GM10266 (cell line): ENCODE measurements around the gene KIF18A.

Source experiments
- DNase-seq: peaks from one replicate; pipeline ENCODE4 v3.0.0; 2012; ENCODE audit errors: extremely low spot score
- TF ChIP-seq, protein P1 (sequence below): IDR thresholded peaks from 2 replicates; pipeline ENCODE4 v1.5.1; 2012; ENCODE audit warnings: mild to moderate bottlenecking, low read depth; ENCODE audit not compliant: control insufficient read depth, insufficient read depth; ENCODE audit errors: missing control alignments

The KIF18A gene

DNA sequence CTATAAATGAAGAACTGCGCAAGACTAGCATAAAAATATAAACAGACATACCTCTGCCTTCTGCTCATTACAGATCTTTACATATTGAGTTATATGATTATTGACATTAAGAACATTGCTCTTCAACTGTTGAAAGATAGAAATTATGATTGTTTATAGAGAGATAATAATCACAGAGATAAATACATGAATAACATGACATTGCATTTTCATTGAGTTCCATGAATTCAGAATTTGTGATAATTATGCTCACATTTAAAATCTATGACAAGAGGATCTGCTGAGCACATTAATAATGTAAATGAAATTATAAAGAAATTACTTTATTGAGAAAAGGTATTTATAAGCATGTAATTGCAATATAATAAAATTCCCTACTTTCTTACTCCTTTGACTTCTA lies 24.8 kb downstream of the KIF18A start:
- TF ChIP-seq, protein P1, sequence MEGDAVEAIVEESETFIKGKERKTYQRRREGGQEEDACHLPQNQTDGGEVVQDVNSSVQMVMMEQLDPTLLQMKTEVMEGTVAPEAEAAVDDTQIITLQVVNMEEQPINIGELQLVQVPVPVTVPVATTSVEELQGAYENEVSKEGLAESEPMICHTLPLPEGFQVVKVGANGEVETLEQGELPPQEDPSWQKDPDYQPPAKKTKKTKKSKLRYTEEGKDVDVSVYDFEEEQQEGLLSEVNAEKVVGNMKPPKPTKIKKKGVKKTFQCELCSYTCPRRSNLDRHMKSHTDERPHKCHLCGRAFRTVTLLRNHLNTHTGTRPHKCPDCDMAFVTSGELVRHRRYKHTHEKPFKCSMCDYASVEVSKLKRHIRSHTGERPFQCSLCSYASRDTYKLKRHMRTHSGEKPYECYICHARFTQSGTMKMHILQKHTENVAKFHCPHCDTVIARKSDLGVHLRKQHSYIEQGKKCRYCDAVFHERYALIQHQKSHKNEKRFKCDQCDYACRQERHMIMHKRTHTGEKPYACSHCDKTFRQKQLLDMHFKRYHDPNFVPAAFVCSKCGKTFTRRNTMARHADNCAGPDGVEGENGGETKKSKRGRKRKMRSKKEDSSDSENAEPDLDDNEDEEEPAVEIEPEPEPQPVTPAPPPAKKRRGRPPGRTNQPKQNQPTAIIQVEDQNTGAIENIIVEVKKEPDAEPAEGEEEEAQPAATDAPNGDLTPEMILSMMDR = no peak
- DNase-seq = no peak

DNA sequence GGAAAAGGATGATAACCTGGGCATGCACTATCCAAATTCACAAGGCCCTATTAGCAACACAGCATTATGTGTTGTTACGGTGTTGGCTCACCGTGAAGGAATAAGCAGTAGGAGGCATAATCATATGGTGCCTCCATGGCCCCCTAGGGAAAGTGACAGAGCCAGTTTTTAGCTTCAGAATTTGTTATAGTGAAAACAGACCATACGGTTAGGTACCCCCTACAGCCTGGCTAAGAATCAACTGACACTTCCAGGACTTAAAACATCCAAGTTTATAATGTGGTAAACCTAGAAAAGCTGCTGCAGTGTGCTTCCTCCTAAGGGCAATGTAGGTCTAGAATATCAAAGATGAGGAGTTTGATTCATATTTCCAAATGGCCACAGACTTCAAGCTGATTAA lies 30.4 kb downstream of the KIF18A start:
- DNase-seq = no peak

DNA sequence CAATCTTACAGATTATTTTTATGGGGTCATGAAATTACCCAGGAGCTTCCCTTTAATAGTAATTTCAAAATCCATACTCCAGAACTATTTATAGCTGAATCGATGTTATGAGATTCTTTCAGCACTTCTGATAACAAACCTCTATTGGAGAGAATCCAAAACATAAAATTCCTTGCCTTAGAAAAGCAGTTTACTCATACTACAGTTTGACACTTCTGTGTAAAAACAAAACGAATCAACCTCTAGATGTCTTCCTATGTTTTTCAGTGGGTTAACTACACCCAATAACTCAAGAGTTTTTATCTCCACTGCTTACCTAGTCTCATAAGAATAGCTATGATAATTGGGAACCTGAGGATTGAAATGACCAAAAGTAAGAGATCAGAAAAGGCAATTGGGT lies 35.6 kb downstream of the KIF18A start:
- no peak for DNase-seq
- TF ChIP-seq, protein P1 = no peak

More for the DNA sequence above, 30.4 kb downstream of the KIF18A start:
- TF ChIP-seq, protein P1 = no peak

DNA sequence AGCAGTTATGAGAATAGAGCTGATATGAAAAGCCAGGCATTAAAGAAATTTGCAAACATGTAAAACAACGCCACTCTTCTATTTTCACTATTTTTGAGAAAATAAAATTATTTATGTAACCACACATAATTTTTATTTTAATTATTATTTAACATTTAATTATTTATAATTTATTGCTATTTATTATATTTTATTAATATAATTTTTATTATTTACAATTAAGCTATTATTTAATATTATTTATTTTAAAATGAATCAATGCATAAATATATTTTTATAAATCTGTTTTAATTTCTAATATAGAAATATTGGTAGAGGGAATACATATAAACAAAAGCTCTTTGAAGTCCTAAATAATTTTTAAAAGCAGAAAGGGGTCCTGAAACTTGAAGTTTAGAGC lies 36.7 kb downstream of the KIF18A start:
- DNase-seq = no peak
- TF ChIP-seq, protein P1 = no peak

GRCh38 chr11:28058333-28058732 lies 49.6 kb downstream of the KIF18A start:
- no peak for DNase-seq
- TF ChIP-seq, protein P1 = no peak

- TF ChIP-seq, protein P1 = no peak
- DNase-seq = no peak
Observed at GRCh38 chr11:28054821-28055220, 53.1 kb downstream of the KIF18A start.

GRCh38 chr11:28049338-28050216 lies 58.4 kb downstream of the KIF18A start:
- TF ChIP-seq, protein P1 = no peak
- DNase-seq = no peak
